LHCN-M2 (cell line): ENCODE results near the gene CCL27. TPM values are rescaled to one million over a fixed set of nuclear protein-coding genes. Genes with fewer than 3 reads are reported as not detected.
"Not testable (repeated sequence)": the region's sequence is repeated elsewhere in the genome, so short reads cannot be mapped to it uniquely, and the experiment has no call there.

Experiments
- DNase-seq: peaks from one replicate; pipeline ENCODE4 v3.0.0-alpha.2; 2012; ENCODE audit warnings: low read depth
- total RNA-seq: library from RNA; depleted of rRNA; stranded (reverse); fragments of >200 nt; gene quantifications from 2 replicates; pipeline ENCODE4 v1.2.3, GENCODE V29; 2014

The CCL27 gene
- total RNA-seq, 1 experiment from 2014 or later, result not detected

DNA sequence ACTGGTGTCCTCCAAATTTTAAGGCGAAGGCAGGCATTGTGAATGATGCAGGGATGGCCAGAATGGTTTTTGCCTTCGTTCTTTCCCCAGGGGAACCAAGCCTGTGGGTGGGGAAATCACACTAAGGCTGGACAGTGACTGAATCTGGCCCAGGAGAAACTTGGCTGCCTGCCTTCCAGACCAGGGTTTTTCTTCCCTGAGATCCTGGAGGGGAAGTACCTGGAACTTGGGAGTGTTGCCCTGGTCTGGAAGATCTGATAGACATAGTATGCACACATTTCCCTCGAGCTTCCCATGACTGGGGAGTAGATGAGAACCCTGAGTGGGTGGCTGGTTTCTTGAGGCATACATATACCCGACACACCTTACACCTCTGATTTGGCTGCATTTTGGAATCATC is 11.1 kb downstream of the CCL27 start:
- DNase-seq, result no peak

DNA sequence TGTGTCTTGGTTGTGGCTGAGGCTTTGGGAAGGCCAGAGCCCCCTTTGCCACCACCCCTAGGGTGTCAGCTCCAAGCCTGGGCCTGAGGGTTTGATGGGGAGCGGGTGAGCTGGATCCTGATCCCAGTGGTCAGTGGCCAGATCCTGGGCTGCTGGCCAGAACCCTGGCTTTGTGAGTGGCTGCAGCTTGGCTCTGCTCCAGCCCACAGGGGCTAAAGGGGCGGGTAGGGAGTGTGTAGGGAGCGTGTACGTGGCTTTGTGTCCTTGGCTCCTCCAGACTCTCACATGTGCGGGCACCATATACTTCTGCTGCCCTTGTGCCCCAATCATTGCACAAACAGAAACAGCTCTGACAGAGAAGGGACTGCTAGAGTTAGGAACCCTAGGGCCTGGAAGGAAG is 11.6 kb downstream of the CCL27 start:
- DNase-seq, result peak; percentile 37

DNA sequence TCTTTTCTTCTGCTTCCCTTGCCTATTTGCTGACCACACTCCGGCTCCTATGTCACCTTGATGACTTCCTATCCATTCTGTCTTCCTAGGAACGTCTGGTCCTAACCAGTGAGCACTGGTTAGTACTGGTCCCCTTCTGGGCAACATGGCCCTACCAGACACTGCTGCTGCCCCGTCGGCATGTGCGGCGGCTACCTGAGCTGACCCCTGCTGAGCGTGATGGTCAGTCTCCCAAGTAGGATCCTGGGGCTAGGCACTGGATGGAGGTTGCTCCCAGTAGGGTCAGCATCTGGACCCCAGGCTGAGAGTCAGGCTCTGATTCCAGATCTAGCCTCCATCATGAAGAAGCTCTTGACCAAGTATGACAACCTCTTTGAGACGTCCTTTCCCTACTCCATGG is 13.8 kb downstream of the CCL27 start:
- no peak for DNase-seq

DNA sequence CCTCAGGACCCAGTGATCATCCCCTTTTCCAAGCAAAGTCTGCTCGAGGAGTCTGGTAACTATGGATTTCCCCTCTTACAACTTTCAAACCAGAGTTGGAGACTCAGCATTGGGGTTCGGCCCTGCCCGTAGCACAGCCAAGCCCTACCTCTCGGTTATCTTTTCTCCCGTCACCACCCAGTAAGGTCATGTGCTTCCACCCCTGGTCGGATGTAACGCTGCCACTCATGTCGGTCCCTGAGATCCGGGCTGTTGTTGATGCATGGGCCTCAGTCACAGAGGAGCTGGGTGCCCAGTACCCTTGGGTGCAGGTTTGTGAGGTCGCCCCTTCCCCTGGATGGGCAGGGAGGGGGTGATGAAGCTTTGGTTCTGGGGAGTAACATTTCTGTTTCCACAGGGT is 14.8 kb downstream of the CCL27 start:
- no peak for DNase-seq

DNA sequence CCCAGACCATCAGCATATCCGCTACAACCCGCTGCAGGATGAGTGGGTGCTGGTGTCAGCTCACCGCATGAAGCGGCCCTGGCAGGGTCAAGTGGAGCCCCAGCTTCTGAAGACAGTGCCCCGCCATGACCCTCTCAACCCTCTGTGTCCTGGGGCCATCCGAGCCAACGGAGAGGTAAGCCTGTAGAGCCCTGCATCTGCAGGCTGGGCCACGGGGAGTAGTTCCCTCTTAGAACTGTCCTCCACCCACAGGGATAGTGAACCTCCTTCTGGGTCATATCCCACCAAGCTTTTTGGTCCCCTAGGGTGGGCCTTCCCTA is 15.4 kb downstream of the CCL27 start:
- DNase-seq, result no peak

DNA sequence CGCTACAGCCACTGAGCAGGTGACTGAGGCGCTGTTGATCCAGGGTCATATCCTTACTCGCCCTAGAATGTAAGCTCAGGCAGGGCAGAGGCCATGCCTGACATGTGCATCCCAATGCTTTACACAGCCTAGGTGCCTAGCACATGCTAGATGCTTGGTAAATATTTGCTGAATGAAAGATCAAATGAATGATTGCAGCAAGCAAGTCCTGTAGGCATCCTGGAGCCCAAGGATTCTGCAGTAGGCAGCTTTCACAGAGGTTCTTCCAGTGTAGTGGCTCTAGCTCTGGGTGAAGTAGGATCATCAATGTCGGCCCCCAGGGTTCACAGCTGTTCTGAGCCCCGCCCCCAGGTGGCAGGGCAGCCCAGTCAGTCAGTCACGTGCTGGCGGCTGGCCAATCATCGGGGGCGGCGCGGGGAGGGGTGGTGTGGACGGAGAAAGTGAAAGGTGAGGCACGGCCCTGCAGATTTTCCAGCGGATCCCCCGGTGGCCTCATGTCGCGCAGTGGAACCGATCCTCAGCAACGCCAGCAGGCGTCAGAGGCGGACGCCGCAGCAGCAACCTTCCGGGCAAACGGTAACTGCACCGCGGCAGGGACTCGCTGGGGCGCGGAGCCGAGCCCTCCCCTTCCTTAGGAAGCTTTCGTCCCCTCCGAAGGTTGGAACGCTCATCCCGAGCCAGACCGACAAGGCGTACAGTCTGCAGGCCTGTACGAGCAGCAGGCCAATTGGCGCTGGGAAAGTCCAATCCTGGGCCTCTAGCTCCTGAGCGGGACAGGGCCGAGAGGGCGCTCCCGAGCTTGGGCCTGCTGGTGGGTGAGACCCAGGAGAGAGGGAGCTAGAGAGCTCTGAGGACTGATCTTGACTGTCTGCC is 16.0 kb downstream of the CCL27 start, which contains the start of gene GALT:
GALT (plus strand) TSS at position 465 of the 873 bp plus-strand sequence; CDS start at position 495, 30 bp downstream.
- peak; percentile 86 for DNase-seq

DNA sequence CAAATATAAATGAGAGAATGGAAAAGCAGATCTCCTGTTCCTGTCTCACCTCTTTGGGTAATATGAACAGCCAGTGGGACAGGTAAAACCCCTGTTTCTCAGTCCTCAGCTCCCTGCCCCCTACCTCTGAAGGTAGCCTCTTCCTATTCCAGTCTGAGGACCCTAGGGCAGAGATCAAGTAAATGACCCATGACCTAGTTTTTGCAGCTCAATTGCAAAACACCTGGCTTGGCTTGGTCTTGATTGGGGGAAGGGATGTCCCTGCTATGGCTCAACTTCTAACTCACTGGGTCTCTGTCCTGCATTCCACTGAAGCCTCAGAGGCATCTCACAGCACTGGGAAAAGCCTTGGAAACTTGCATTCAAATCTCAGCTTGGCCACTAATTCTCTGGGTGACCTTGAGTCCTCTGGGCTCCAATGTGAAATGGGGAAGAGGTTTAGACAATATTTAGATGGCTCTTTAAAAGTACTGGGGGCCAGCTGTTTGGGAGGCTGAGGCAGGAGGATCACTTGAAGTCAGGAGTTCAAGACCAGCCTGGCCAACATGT is 17.6 kb downstream of the CCL27 start:
- DNase-seq, result no peak

DNA sequence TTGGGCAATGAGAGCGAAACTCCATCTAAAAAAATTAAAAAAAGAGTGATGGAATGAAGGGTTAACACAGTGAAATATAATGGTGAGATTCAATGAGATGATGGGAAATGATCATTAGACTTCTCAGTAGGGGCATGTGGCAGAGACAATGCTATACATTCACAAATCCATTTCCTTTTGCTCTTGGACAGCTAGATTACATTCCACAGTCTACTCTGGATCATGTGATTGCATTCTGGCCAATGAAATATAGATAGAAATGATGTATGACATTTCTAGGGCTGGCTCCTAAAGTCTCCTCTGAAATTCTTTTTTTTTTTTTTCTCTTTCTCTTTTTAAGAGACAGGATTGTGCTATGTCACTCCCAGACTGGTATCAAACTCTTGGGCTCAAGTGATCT is 19.8 kb downstream of the CCL27 start:
- DNase-seq, result no peak

DNA sequence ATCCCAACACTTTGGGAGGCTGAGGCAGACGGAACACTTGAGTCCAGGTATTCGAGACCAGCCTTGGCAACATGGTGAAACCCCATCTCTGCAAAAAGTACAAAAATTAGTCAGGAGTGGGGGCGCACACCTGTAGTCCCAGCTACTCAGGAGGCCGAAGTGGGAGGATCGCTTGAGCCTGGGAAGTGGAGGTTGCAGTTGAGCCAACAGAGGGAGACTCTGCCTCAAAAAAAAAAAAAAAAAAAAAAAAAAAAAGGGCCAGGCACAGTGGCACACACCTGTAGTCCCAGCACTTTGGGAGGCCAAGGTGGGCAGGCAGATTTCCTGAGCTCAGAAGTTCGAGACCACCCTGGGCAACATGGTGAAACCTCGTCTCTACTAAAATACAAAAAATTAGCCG is 23.1 kb downstream of the CCL27 start:
- not testable (repeated sequence) for DNase-seq

DNA sequence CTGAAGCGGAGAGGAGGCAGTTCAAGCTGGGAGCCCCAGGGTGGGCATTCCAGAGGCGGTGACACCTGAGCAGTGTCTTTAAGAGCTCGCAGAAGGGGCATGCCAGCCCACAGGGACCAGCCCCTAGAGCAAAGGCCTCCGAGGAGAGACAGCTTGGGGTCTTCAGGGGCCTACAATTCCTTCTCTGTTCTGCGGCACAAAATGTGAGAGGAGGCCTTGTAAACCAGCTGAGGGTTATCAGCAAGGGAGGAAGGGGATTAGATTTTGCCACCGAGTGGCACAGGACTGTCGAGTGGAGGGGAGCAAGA is 24.4 kb downstream of the CCL27 start:
- no peak for DNase-seq

DNA sequence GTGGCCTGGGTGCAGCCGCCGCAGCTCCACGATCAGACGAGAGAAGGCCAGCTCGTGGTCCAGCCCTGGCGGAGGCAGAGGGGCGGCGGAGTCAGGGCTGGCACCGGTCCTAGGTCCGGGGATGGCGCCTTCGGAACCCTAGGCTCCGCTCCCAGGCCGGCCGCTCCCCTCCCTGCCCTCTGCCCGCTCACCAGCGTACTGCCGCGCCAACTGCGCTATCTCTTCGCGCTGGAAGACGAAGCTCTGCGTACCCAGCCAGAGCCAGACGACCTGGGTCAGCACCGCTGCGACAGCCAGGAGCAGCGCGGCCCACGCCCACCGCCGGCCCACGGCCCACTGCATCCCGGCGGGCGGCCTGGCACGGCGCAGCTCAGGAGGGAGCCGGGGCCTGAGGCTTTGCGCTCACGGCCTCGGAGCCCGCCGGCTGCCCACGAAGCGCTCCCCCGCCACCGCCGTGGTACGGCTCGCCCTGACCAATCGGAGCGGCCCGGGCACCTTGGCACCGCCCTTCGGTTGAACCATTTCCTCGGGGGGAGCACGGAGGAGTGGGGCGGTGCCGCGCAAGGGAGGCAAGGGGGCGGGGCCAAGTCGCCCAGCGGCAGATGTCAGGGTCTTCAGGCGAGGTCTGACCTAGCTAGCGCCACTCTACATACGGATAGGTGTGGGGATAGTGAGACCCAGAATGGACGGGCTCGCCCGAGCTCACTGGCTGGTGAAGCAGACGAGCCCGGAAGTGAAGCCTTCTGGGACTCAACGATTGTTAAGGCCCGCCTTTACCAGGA is 24.9 kb downstream of the CCL27 start, which contains the start of gene SIGMAR1:
SIGMAR1 (minus strand) TSS at position 432 of the 782 bp plus-strand sequence; CDS start at position 342, 90 bp downstream.
- peak; percentile 90 for DNase-seq

DNA sequence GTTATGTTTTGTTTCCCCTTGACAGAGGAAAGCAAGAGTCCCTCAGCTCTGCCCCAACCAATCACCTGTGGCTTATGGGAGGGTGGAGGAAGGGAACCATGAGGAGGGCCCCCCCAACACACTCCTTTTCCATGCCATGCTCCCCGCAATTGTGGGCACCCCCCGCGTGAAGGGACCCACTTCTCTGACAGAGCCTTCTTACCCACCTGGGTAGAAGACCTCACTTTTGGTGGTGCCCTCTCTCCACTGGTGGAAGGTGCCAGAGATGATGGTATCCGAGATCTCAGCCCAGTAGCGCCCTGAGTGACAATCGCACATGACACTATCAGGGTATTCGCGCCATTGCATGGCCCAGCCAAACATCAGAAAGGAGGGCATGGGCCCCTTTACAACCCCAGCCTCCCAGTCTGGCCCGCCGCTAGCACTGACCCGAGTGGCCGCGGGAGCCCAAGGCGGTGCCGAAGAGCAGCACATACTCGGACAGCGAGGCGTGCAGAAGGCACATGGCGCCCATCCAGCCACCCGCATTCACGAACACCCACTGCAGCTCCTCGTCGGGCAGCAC is 25.6 kb downstream of the CCL27 start:
- DNase-seq, result no peak

DNA sequence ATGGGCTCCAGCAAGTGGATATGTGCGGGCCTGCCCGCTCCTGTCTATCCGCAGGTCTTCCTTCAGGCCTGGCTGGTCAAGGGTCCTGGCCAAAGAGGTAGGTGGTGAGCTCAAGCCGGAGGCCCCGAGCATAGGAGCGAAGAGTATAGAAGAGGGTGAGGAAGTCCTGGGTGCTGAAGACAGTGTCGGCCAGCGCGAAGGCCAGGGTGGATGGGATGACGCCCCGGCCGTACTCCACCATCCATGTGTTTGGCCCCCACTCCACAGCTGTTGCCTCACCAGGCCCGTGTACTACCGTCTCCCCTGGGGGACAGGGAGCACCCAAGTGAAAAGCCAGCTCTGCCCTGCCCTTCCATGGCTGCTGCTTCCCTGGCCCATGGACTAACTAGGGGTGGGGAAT is 26.9 kb downstream of the CCL27 start:
- DNase-seq, result no peak

DNA sequence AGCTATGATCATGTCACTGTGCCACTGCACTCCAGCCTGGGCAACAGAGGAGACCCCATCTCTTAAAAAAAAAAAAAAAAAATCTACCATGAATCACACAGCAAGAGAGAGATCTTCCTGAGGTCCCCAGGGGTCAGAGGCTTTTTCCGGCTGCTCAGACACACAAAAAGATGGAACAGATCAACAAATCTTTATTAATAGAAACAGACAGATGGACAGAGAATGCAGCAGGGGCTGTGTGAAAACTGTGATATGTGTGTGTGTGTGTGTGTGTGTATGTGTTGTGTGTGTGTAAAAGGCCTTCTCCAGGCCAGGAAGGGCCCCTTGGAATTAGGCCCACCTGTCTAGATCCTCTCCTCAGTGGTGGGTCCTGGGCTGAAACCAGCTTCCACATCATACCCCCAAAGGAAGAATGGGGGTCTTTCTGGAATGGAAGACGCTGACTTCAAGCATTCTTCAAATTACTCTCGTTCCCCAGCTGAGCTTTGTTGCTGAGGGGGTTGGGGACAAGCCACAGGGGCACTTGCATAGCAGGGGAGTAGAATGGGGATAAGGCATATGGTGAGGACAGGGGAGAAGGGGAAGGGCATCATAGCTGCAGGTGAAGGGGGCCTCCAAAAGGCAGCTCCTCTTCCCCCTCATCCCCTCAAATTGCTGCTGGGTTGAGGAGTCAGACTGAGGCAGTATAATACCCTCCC is 27.8 kb downstream of the CCL27 start:
- DNase-seq, result no peak

DNA sequence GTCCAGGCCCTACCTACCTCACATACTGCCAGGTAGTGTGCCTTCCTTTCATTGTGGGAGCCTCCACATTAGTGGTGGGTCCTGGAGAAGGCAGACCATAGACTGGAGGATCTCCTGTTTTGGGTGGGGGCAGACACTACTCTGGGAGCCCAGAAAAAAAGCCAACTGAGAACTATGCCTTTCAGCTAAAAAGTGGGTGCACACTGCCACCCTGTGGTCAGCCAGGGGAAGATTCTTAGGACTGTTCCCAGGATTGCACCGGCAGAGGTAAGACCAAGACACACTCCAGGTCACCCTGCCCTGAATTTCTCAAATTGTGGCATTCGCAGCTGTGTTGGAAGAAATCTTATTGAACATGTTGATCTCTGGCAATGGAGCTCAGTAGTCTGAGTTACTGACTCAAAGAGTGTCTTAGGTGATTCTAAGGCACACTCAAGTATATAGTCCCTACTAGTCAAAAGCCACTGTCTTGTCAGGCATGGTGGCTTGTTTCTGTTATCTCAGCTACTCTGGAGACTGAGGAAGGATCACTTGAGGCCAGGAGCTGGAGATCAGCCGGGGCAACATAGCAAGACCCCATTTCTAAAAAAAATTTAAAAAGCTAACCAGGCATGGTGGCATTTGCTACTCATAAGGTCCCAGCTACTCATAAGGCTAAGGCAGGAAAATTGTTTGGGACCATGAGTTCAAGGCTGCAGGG is 28.5 kb downstream of the CCL27 start:
- peak; percentile 48 for DNase-seq

DNA sequence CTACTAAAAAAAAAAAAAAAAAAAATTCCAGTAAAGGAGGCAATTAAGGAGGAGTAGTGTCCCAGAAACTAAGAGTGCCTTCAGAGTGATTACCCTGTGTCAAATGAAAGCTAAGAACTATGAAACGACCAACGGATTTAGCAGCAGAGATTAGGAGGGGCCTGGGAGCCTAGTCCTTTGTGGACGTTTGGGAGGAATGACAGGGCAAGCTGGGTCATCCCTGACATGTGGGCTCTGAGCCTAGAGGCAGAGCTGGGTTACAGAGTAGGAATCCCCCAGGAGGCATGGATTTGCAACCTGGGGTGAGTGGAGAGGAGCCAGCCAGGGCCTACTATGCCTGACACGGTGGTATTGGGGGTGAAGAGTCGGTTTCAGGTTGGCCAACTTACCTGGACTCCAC is 29.3 kb downstream of the CCL27 start:
- no peak for DNase-seq

DNA sequence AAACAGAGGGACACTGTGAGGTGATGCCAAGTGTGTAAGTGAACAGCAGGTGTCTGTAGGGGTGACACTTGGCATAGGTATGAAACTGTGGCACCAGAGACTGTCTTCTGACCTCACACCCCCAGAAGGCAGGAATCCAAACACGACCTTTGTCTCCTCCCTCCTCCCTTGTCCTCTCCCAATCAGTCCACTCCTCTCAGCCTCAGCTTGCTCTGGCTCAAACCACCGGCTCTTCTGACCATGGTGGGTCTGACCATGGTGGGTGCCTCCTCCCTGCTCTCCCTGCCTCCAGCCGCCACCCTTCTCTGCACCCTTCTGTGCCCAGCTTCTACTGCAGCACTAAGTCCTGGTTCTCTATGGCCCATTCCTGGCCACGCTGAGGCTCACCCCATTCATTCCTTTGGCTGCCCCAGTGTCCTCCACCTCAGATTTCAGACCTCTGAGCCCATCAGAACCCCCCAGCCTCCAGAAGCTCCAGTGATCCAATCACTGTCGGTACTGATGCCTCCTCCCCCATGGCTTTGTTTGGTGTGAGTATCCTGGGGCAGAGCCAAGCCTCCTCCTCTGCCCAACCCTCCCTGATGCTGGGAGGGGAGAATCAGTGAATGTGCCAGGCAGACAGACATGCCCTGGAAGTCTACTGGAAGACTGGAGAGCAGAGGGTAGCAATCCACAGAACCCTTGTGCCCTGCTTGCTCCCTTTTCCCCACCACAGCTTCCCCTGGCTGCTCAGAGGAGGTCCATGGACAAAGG is 31.9 kb downstream of the CCL27 start:
- no peak for DNase-seq

DNA sequence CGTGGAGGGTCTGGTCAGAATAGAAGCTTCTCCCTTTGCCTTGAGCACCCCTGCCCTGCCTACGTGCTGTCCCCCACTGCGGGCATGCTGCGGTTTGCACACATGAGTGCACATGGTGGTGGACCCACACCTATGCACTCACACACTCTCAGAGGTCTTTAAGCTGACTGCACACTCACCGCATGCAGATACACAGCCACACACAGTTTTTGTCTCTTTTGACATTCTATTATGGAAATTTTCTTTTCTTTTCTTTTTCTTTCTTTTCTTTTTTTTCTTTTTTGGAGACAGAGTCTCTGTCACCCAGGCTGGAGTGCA is 33.0 kb downstream of the CCL27 start:
- DNase-seq, result no peak

DNA sequence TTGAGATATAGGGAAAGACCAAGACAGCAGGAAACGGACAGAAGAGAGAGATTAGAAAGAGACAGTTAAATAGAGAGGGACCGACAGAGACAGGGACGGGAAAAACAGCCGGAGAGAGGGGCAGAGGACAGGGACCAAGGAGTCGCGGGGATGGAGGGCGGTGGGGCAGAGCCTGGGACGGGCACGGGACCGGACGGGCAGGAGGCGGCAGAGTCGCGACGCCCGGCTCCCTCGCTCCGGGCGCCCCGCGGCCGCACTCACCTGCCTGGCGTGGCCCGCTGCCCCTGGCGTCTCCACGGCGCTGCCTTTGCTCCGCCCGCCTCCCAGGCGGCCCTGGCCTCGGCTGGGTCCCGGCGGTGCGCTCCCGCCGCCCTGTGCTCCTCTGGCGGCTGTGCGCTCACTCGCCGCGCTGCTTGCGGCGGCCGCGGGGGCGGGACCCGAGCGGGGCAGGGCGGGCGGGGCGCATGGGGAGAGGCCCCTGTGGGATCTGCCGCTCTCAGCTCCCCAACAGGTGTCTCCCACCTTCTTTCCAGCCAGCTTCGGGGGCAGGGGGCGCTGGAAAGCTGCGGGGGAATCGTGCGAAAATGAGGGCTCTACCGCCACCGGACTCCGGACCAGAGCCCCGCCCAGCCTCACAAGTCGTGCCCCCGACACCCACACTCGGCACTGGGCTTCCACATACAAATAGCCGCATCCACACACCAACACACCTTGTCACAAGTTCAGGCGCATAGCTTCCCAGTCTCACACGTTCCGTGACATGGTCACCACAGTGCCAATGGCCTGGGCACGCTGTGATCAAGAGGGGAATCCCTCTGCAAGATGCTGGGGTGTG is 33.6 kb downstream of the CCL27 start, which contains the start of gene ARID3C:
ARID3C (minus strand) TSS at position 411 of the 835 bp plus-strand sequence. CDS start 1,052 bp downstream, outside the sequence.
- no peak for DNase-seq
